CD14-positive monocyte (primary cell): ENCODE results near the gene POLR3E. TPM values are rescaled to one million over a fixed set of nuclear protein-coding genes. Genes with fewer than 3 reads are reported as not detected.

ENCODE experiments used
- DNase-seq, 3 donors: peaks; one replicate each; pipeline ENCODE4 v3.0.0-alpha.2; 2011 to 2022
- H2AFZ ChIP-seq: 2 replicates; pipeline ENCODE4 v1.6.0; 2012; ENCODE audit warnings: mild to moderate bottlenecking, low read depth, low read length, inconsistent platforms; ENCODE audit not compliant: insufficient read depth, poor library complexity, severe bottlenecking
- H3K27ac ChIP-seq, 2 donors: 1 replicate in 1 of 2; 2 replicates in 1 of 2; pipeline ENCODE4 v1.5.1; 2012 to 2013; ENCODE audit warnings: low read length in 2 of 2, control low read depth in 1 of 2, inconsistent platforms in 1 of 2, low read depth in 1 of 2, mild to moderate bottlenecking in 1 of 2
- H3K27me3 ChIP-seq, 2 donors: one replicate each; pipeline versions ENCODE4 v1.6.0 to v1.6.1; 2011 to 2013; ENCODE audit warnings: low read length in 2 of 2; ENCODE audit not compliant: control insufficient read depth in 2 of 2, insufficient read depth in 2 of 2
- H3K36me3 ChIP-seq, 2 donors: replicated peaks in 1 of 2; 1 replicate in 1 of 2; 2 replicates in 1 of 2; pipeline versions ENCODE4 v1.5.1 to v1.6.1; 2012 to 2013; ENCODE audit warnings: low read length in 2 of 2, control low read depth in 1 of 2, inconsistent platforms in 1 of 2, mild to moderate bottlenecking in 1 of 2; ENCODE audit not compliant: insufficient read depth in 2 of 2, control insufficient read depth in 1 of 2
- H3K4me1 ChIP-seq, 2 donors: 1 replicate in 1 of 2; 2 replicates in 1 of 2; pipeline versions ENCODE4 v1.5.1 to v1.6.1; 2012 to 2013; ENCODE audit warnings: low read length in 2 of 2, control low read depth in 1 of 2, inconsistent platforms in 1 of 2, mild to moderate bottlenecking in 1 of 2, moderate library complexity in 1 of 2; ENCODE audit not compliant: insufficient read depth in 2 of 2, control insufficient read depth in 1 of 2
- H3K4me2 ChIP-seq: replicated peaks from 2 replicates; pipeline ENCODE3; 2012; ENCODE audit warnings: low read length, moderate library complexity, mild to moderate bottlenecking; ENCODE audit not compliant: poor library complexity, severe bottlenecking; ENCODE audit errors: extremely low read depth
- H3K4me3 ChIP-seq, 3 experiments: fragments of 200-600 bp in 1 of 3; sonication (generic) in 1 of 3; replicated peaks in 1 of 3; 1 replicate in 2 of 3; 2 replicates in 1 of 3; pipeline ENCODE4 v1.5.1; 2011 to 2013; ENCODE audit warnings: low read length in 3 of 3, mild to moderate bottlenecking in 3 of 3, control low read depth in 2 of 3, low read depth in 2 of 3, inconsistent platforms in 1 of 3, moderate library complexity in 1 of 3
- H3K79me2 ChIP-seq: 2 replicates; pipeline ENCODE4 v1.6.0; 2012; ENCODE audit warnings: mild to moderate bottlenecking, control low read depth, inconsistent platforms, low read length, moderate library complexity; ENCODE audit not compliant: insufficient read depth
- H3K9ac ChIP-seq: 2 replicates; pipeline ENCODE4 v1.6.0; 2017; ENCODE audit warnings: low read length, mild to moderate bottlenecking; ENCODE audit not compliant: insufficient read depth, poor library complexity, severe bottlenecking
- H3K9me3 ChIP-seq, 2 donors: replicated peaks in 1 of 2; 1 replicate in 1 of 2; 2 replicates in 1 of 2; pipeline versions ENCODE4 v1.5.1 to v1.6.1; 2012 to 2013; ENCODE audit warnings: low read length in 2 of 2, control low read depth in 1 of 2; ENCODE audit not compliant: control insufficient read depth in 1 of 2, insufficient read depth in 1 of 2
- H4K20me1 ChIP-seq: 2 replicates; pipeline ENCODE4 v1.6.0; 2012; ENCODE audit warnings: mild to moderate bottlenecking, low read length, control low read depth, moderate library complexity; ENCODE audit not compliant: insufficient read depth
- H3K27ac Mint-ChIP-seq, 7 donors: one replicate each; pipeline ENCODE4 v1.8.0; 2020; ENCODE audit warnings: mild to moderate bottlenecking in 7 of 7, mixed read lengths in 7 of 7, moderate library complexity in 6 of 7, inconsistent platforms in 2 of 7
- H3K27me3 Mint-ChIP-seq, 3 donors: one replicate each; pipeline ENCODE4 v1.8.0; 2021 to 2022; ENCODE audit warnings: low read depth in 3 of 3, mild to moderate bottlenecking in 3 of 3, mixed read lengths in 3 of 3, moderate library complexity in 3 of 3, inconsistent platforms in 1 of 3
- H3K36me3 Mint-ChIP-seq, 2 donors: one replicate each; pipeline ENCODE4 v1.8.0; 2020; ENCODE audit warnings: mixed read lengths in 2 of 2, inconsistent platforms in 1 of 2, mild to moderate bottlenecking in 1 of 2
- H3K4me1 Mint-ChIP-seq: one replicate; pipeline ENCODE4 v1.8.0; 2020; ENCODE audit warnings: mild to moderate bottlenecking, mixed read lengths
- H3K4me3 Mint-ChIP-seq, 2 donors: one replicate each; pipeline ENCODE4 v1.8.0; 2020; ENCODE audit warnings: mild to moderate bottlenecking in 2 of 2, mixed read lengths in 2 of 2, moderate library complexity in 1 of 2
- H3K9me3 Mint-ChIP-seq, 7 donors: one replicate each; pipeline ENCODE4 v1.8.0; 2020 to 2022; ENCODE audit warnings: mixed read lengths in 7 of 7, mild to moderate bottlenecking in 6 of 7, moderate library complexity in 6 of 7, inconsistent platforms in 2 of 7
- CTCF ChIP-seq: fragments of 200-600 bp; IDR thresholded peaks from one replicate; pipeline ENCODE4 v1.8.0; 2022; ENCODE audit warnings: antibody characterized with exemption, mild to moderate bottlenecking
- WGBS: methylation state at CpG from one replicate; pipeline ENCODE4 v1.1.5; 2013; ENCODE audit warnings: missing lambda C conversion rate; ENCODE audit not compliant: insufficient coverage; 5-methylcytosine and 5-hydroxymethylcytosine counted together
- intact Hi-C, 2 donors: fragments of 100-400 bp; cut with micrococcal nuclease; formaldehyde crosslinking; loops; one replicate each; pipeline versions ENCODE4 v1.15.0 to v1.15.1; 2023
- polyA plus RNA-seq, 3 donors: library from polyadenylated mRNA; depleted of rRNA in 1 of 3; unstranded in 2 of 3; stranded (reverse) in 1 of 3; fragments of 300-500 nt in 2 of 3; fragments of >200 nt in 1 of 3; fragmentation: Illumina TruSeq in 2 of 3; gene quantifications; 1 replicate in 2 of 3; 2 replicates in 1 of 3; pipeline ENCODE4 v1.2.3, GENCODE V29; 2012 to 2021

Gene POLR3E
- polyA plus RNA-seq, 3 donors = 4.1 to 34.6 (median 5.7) TPM

GRCh38 chr16:22291860-22292318 is 5.3 kb upstream of the POLR3E start:
- no peak overlapping the region for H3K4me3 ChIP-seq
- Mint-ChIP-seq H3K27me3 (peaks cover 0 to 4% (median 0%) of the 10 kb centered on the region in 3 donors), H3K9me3 (no peaks in the 10 kb centered on the region), H3K4me1 (peaks cover 5% of the 10 kb centered on the region), H3K36me3 (no peaks in the 10 kb centered on the region), H3K4me3 (no peak overlapping the region), H3K27ac (no peak overlapping the region)
- H3K4me2 ChIP-seq = no peak overlapping the region
- DNase-seq = no peak
- no peaks in the 10 kb centered on the region for H3K79me2 ChIP-seq
- no peaks in the 10 kb centered on the region for H3K27me3 ChIP-seq
- no peak for TF ChIP-seq CTCF
- intact Hi-C loops = loop anchor here (5.0 to 10.0 kb wide), 2 partner anchors 35 to 637 kb away; partner anchors contain the start of gene IGSF6 (in 2 of the 2)
- no peaks in the 10 kb centered on the region for H3K36me3 ChIP-seq
- 93% methylated on average over 2 of the region's 4 CpGs for WGBS
- no peaks in the 10 kb centered on the region for H3K9me3 ChIP-seq
- no peaks in the 10 kb centered on the region for H4K20me1 ChIP-seq
- H3K27ac ChIP-seq = no peak overlapping the region
- peaks cover 8 to 9% of the 10 kb centered on the region in 2 donors for H3K4me1 ChIP-seq
- H3K9ac ChIP-seq = no peak overlapping the region
- no peak overlapping the region for H2AFZ ChIP-seq

- Histone ChIP-seq H3K27ac (no peak overlapping the region), H3K4me3 (no peak overlapping the region), H3K4me1 (peaks cover 8 to 9% of the 10 kb centered on the region in 2 donors), H3K4me2 (no peak overlapping the region), H3K9ac (no peak overlapping the region), H3K36me3 (no peaks in the 10 kb centered on the region), H3K9me3 (no peaks in the 10 kb centered on the region), H4K20me1 (no peaks in the 10 kb centered on the region), H3K27me3 (no peaks in the 10 kb centered on the region), H2AFZ (no peak overlapping the region), H3K79me2 (peaks cover under 1% of the 10 kb centered on the region)
- no peaks in the 10 kb centered on the region for H3K9me3 Mint-ChIP-seq
- peaks cover 5% of the 10 kb centered on the region for H3K4me1 Mint-ChIP-seq
- TF ChIP-seq CTCF = no peak
- intact Hi-C loops = loop anchor here (5.0 to 10.0 kb wide), 2 partner anchors 35 to 638 kb away; partner anchors contain the start of gene IGSF6 (in 2 of the 2)
- no peak overlapping the region for H3K27ac Mint-ChIP-seq
- H3K27me3 Mint-ChIP-seq = peaks cover 0 to 4% (median 0%) of the 10 kb centered on the region in 3 donors
- H3K36me3 Mint-ChIP-seq = no peaks in the 10 kb centered on the region
- no peak for DNase-seq
- H3K4me3 Mint-ChIP-seq = no peak overlapping the region
Measured at GRCh38 chr16:22292320-22292719, 4.9 kb upstream of the POLR3E start.
